Rectal smooth muscle tissue (tissue), 1 donor: ENCODE results near the gene FAM222A.

ENCODE experiments used
- H3K27ac ChIP-seq: one replicate; pipeline ENCODE4 v1.7.0; 2013; ENCODE audit warnings: low read depth, low read length, inconsistent platforms
- H3K27me3 ChIP-seq: one replicate; pipeline ENCODE4 v1.7.0; 2013; ENCODE audit warnings: low read length; ENCODE audit not compliant: control insufficient read depth, insufficient read depth
- H3K36me3 ChIP-seq: one replicate; pipeline ENCODE4 v1.7.0; 2013; ENCODE audit warnings: low read length; ENCODE audit not compliant: control insufficient read depth, insufficient read depth
- H3K4me1 ChIP-seq: one replicate; pipeline ENCODE4 v1.7.0; 2013; ENCODE audit warnings: low read length; ENCODE audit not compliant: control insufficient read depth, insufficient read depth
- H3K4me3 ChIP-seq: one replicate; pipeline ENCODE4 v1.7.0; 2013; ENCODE audit warnings: low read length
- H3K9ac ChIP-seq: one replicate; pipeline ENCODE4 v1.7.0; 2013; ENCODE audit warnings: low read length

Gene FAM222A

GRCh38 chr12:109811624-109811995 lies 98.0 kb downstream of the FAM222A start:
- no peak overlapping the region for H3K27ac ChIP-seq
- no peaks in the 10 kb centered on the region for H3K36me3 ChIP-seq
- no peak overlapping the region for H3K9ac ChIP-seq
- H3K27me3 ChIP-seq = no peaks in the 10 kb centered on the region
- no peak overlapping the region for H3K4me3 ChIP-seq
- no peaks in the 10 kb centered on the region for H3K4me1 ChIP-seq

GRCh38 chr12:109813810-109814416 lies 100.3 kb downstream of the FAM222A start:
- no peaks in the 10 kb centered on the region for H3K4me1 ChIP-seq
- no peak overlapping the region for H3K9ac ChIP-seq
- no peaks in the 10 kb centered on the region for H3K27me3 ChIP-seq
- H3K4me3 ChIP-seq = no peak overlapping the region
- H3K27ac ChIP-seq = no peak overlapping the region
- H3K36me3 ChIP-seq = no peaks in the 10 kb centered on the region

- Histone ChIP-seq H3K4me1 (no peaks in the 10 kb centered on the region), H3K9ac (no peak overlapping the region), H3K4me3 (no peak overlapping the region), H3K36me3 (no peaks in the 10 kb centered on the region), H3K27ac (no peak overlapping the region), H3K27me3 (peaks cover 3% of the 10 kb centered on the region)
These were observed 101.0 kb downstream of the FAM222A start for GRCh38 chr12:109814600-109815150.

GRCh38 chr12:109815225-109815624 lies 101.6 kb downstream of the FAM222A start:
- Histone ChIP-seq H3K27ac (no peak overlapping the region), H3K9ac (no peak overlapping the region), H3K4me3 (no peak overlapping the region), H3K27me3 (peaks cover 3% of the 10 kb centered on the region), H3K4me1 (no peaks in the 10 kb centered on the region), H3K36me3 (no peaks in the 10 kb centered on the region)

GRCh38 chr12:109815757-109816617 lies 102.4 kb downstream of the FAM222A start:
- no peaks in the 10 kb centered on the region for H3K36me3 ChIP-seq
- no peak overlapping the region for H3K9ac ChIP-seq
- H3K4me3 ChIP-seq = no peak overlapping the region
- H3K27ac ChIP-seq = no peak overlapping the region
- no peaks in the 10 kb centered on the region for H3K4me1 ChIP-seq
- H3K27me3 ChIP-seq = peaks cover 3% of the 10 kb centered on the region

GRCh38 chr12:109816870-109817269 lies 103.2 kb downstream of the FAM222A start:
- Histone ChIP-seq H3K36me3 (no peaks in the 10 kb centered on the region), H3K27ac (no peak overlapping the region), H3K9ac (no peak overlapping the region), H3K27me3 (peaks cover 3% of the 10 kb centered on the region), H3K4me1 (no peaks in the 10 kb centered on the region), H3K4me3 (no peak overlapping the region)

GRCh38 chr12:109817627-109818231 lies 104.1 kb downstream of the FAM222A start:
- H3K4me1 ChIP-seq = no peaks in the 10 kb centered on the region

GRCh38 chr12:109818253-109818652 lies 104.6 kb downstream of the FAM222A start:
- peaks cover 3% of the 10 kb centered on the region for H3K27me3 ChIP-seq
- H3K4me3 ChIP-seq = no peak overlapping the region
- H3K27ac ChIP-seq = no peak overlapping the region
- no peaks in the 10 kb centered on the region for H3K36me3 ChIP-seq
- no peak overlapping the region for H3K9ac ChIP-seq
- H3K4me1 ChIP-seq = no peaks in the 10 kb centered on the region

More at GRCh38 chr12:109817627-109818231, 104.1 kb downstream of the FAM222A start:
- Histone ChIP-seq H3K36me3 (no peaks in the 10 kb centered on the region), H3K4me3 (no peak overlapping the region), H3K27ac (no peak overlapping the region), H3K9ac (no peak overlapping the region), H3K27me3 (peaks cover 3% of the 10 kb centered on the region)

DNA sequence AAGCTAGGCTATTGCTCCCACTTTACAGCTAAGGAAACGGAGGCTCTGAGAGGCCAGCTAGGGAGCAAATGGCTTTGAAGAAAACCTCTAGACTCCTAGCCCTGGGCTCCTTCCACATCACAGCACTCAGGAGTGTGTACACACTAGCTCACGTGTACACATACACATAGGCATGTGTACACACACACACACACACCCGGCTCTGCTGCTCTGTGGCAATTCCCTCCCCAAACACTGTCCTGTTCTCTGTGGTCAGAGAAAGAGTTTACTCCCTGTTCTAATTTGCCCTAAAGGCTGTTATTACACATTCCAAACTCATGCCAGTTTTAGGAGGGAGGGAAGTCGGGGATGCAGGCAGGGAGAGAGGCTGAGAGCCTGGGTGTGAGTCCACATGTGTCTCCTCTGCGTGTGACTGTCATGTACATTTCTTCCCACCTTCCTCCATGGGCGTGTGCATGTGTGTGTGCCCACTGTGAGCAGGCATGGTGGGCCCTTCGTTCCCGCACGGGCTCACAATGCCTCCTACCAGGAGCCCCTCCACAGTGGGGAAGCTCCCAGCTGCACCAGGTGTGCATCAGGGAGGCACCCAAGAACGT lies 105.4 kb downstream of the FAM222A start:
- peaks cover 3% of the 10 kb centered on the region for H3K27me3 ChIP-seq
- H3K9ac ChIP-seq = no peak overlapping the region
- no peak overlapping the region for H3K27ac ChIP-seq

More for the DNA sequence above, 105.4 kb downstream of the FAM222A start:
- Histone ChIP-seq H3K36me3 (no peaks in the 10 kb centered on the region), H3K4me1 (no peaks in the 10 kb centered on the region), H3K4me3 (no peak overlapping the region)
